Ureter (tissue), 1 donor: ENCODE measurements around the gene B9D1. TPM values are rescaled to one million over a fixed set of nuclear protein-coding genes. Genes with fewer than 3 reads are reported as not detected.
A peak's percentile ranks its signal among the peaks of the same experiment; 100 is the strongest.
"Not testable (repeated sequence)": the region's sequence is repeated elsewhere in the genome, so short reads cannot be mapped to it uniquely, and the experiment has no call there.

Experiments used
- DNase-seq: peaks from one replicate; pipeline ENCODE4 v3.0.0-alpha.2; 2020; ENCODE audit warnings: low spot score
- total RNA-seq: library from RNA; stranded (reverse); gene quantifications from one replicate; pipeline ENCODE4 v1.2.4, GENCODE V29; 2023
- donor health status: DM: yes; HTN: yes; CAD: no.

The B9D1 gene
- total RNA-seq, 1 donor from 2014 or later, result 22.7 TPM

- DNase-seq, result no peak
These were observed 3.4 kb downstream of the B9D1 start for GRCh38 chr17:19359151-19359550.

GRCh38 chr17:19357761-19358160 is 4.8 kb downstream of the B9D1 start:
- DNase-seq, result no peak

- DNase-seq, result no peak
These were observed 5.2 kb downstream of the B9D1 start for GRCh38 chr17:19357351-19357750.

DNA sequence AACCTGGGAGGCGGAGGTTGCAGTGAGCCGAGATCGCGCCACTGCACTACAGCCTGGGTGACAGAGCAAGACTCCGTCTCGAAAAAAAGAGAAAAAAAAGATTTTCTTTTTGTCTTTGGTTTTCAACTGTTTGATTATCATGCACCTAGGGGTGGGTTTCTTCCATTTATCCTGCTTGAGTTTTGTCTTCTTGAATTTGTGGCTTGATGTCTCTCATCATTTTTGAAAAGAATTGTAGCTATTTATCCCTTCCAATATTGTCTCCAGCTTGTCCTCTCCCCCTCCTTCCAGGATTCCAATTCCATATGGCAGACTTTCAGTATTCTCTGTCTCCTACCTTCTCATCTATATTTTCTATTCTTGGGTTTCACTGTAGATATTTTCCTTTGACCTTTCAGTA is 7.8 kb downstream of the B9D1 start:
- DNase-seq, result no peak

GRCh38 chr17:19353401-19353800 is 9.1 kb downstream of the B9D1 start:
- DNase-seq, result not testable (repeated sequence)

DNA sequence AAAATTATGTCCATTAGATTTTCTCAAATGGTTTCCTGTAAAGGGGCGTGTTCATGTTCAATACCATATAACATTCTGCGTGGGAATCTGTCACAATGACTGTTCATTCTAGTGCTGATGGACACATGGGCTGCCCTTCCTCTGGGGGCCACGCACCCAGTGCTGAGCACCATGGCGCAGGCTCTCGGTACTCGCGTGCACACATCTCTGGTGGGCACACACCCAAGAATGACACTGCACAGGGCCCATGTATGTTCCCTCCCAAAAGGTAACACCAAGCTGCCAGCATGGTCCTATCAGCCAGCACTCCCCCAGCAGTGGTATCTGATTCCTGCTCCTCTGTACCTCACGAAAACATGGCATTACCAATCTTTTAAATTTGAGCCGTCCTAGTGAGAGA is 13.7 kb downstream of the B9D1 start:
- DNase-seq, result no peak

GRCh38 chr17:19348081-19348650 is 14.4 kb downstream of the B9D1 start:
- DNase-seq, result no peak

- DNase-seq, result no peak
These were observed 15.0 kb downstream of the B9D1 start for GRCh38 chr17:19347323-19348080.

GRCh38 chr17:19346351-19347255 is 15.9 kb downstream of the B9D1 start:
- DNase-seq, result peak; percentile 71

DNA sequence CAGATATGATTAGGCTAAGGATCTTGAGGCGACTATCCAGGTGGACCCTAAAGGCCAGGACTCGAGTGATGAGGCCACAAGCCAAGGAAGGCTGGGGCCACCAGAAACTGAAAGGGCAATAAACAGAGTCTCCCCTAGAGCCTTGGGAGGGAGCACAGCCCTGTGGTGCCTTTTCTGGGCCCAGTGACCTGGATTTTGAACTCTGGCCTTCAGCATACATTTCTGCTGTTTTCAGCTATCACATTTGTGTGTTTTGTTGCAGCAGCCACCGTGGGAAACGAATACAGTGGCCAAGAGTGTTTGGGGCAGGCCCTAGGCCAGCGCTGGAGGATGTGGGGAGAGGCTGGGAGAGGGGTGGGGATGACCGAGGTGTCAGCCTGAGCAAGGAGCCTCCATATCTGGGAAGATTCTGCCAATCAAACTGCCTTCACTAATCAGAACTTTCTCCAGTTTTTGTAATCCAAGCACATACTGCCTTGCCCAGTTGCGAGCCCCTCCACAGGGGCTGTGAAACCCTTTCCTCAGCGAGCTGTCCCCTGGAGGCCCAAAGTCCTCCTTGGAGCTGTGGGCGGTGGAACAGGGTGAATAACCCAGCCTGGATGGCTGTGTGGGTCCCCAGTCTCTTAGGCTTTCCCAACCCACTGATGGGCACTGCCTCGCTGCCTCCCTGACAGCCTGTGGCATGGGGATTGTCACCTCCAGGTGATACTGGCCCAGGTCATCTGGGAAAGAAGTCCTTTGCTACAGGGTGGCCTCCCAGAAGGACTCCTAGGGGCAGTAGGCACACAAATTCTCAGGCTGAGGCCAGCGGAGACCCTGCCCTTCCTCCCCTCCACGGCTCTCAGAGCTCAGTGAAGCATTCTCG is 16.8 kb downstream of the B9D1 start:
- no peak for DNase-seq

GRCh38 chr17:19345067-19345460 is 17.5 kb downstream of the B9D1 start:
- no peak for DNase-seq

GRCh38 chr17:19344311-19345066 is 18.0 kb downstream of the B9D1 start:
- DNase-seq, result no peak

- DNase-seq, result no peak
These were observed 18.8 kb downstream of the B9D1 start for GRCh38 chr17:19343671-19344151.

DNA sequence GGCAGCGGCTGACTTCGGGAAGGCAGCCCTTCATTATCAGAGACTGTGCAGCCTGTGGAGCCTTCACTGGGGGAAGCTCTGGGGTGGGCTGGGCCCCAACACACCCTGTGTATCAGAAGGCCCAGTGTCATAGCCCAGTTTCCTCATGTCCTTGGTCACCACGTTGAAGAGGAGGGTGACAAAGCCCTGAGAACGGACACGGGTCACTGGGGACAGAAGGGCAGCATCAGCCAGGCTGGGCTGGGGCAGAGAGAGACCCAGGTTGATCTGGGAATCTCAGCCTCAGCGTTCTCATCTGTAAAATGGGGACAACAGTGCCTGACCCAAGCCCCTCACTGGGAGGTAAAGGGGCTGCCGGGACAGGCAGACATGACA is 19.3 kb downstream of the B9D1 start:
- no peak for DNase-seq

DNA sequence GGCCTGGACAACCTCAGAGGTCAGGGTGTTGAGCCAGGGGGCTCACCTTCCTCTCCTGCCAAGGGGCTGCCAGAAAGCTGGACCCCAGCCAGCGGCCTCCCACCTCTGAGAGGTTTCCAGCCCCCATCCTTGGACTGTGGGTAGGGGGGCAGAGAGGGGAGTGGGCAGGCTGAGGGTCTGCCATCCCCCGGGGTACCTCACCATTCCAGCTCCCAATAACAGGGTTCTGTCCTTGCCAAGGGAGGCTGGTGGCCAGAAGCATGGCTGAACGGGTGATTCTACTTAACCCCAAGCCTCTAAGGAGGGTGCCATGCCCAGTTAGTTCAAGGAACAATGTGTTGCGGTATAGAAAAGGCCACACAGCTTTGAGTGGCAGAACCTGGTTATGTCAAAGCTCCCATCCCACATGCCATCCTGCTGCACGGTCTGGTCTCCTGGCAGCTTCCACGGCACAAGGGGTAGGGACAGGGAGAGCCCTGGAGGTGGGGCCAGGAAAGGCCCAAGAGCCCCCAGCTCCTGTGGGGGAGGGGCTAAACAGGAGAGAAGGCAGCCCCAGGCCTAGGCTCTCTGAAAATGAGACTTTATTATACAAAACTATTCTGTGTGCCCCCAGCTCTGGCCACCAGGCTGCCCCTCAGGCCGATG is 19.8 kb downstream of the B9D1 start:
- no peak for DNase-seq

- DNase-seq, result no peak
These were observed 20.6 kb downstream of the B9D1 start for GRCh38 chr17:19341641-19342610.

DNA sequence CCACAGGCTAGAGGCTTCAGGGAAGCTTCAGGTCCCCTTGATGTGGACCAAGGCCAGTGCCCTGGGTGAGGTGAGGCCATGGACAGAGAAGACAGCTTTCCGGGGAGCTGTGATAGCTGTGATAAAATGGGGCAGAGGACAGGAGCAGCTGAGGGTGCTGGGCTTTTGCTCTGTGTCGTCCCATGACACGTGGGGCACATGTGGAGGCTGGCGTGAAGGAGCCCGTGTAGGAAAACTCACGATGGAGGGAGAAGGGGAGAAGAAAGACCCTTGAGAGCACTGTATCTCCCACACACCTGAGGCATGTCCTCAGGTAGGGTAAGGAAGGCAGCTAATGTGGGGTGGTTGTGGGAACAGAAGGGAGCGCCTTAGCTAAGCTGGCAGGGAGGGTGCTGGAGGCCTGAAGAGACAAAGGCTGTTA is 21.3 kb downstream of the B9D1 start:
- no peak for DNase-seq

DNA sequence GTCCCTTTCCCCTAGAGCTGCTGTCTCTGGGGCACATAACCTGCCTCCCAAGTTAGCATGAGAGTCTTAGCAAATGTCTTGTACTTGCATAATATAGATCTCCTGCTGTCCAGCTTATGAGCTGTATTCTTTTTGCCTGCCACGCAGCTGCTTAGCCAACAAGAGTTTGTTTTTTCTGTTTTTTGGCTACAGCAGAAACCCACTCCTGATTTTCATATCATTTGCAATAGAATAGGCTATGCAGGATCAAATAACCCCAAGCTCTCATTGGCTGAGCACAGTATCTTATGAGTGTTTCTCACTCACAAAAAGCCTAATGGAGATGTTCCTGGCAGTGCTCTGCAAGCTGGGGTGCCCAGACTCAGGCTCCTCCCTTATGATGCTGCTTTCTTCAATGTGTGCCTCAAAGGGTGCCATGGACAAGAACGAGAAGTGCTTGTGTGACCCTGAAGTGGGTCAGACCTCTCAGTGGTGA is 23.1 kb downstream of the B9D1 start:
- DNase-seq, result no peak
